GM18502 (cell line): ENCODE measurements around the gene PIP5K1B.
A peak's percentile ranks its signal among the peaks of the same experiment; 100 is the strongest.

Experiments used
- ATAC-seq: cut with Tn5 transposase; IDR thresholded peaks from one replicate; pipeline ENCODE4 v1.9.1; 2021; ENCODE audit warnings: mild to moderate bottlenecking; ENCODE audit not compliant: unreplicated experiment, poor library complexity

The PIP5K1B gene

DNA sequence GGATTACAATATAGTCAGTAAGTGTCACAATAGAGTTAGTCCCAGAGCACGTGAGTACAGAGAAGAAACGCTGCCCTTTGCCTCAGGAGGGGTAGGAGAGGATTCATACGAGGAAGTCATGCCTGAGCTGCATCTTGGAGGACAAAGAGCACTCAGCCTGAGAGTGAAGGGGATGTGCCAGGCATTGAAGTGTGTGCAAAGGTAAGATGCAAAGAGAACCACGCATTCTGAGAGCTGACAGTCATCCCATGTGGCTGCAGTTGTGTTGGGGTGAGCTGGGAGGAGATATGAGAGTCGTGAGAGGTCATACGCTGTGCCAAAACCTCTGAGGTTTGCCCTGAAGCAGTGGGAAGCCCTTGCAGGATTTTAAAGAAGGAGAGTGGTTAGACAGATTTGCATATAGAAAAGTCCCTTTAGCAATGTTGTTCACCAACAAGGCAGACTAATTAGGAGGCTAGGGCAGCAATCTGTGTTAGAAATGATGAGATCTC is 97.5 kb downstream of the PIP5K1B start:
- ATAC-seq, result peak; percentile 98

- no peak for ATAC-seq
These were observed 100.2 kb downstream of the PIP5K1B start for GRCh38 chr9:68804911-68805889.

DNA sequence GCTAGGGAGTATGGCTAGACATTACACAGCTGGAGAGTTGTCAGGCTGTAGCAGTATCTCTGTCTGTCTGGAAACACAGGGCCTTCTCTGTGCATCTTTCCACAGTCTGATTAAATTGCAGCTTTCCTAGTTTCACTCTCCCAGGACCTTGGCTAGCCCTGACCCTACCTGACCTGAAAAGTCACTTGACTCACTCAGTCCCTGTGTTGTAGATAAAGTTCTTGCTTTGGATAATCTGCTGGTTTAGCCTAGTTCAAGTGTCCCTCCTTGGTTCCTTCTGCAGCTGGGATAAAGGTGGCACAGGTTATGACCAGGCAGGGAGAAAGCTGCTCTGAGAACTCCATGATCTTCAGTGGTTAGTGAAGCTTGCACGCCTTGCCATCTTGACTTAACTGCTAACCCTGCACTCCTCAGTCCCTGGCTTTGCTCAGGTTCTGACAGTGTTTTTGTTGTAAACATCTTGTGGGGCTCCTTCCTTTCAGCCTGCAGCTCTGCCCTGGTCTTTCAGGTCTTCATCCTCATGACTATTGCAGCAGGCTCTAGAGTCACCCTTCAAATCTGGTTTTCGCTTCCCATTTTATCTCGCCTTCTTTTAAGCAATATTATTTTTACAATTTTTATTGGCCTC is 101.0 kb downstream of the PIP5K1B start:
- ATAC-seq, result no peak

GRCh38 chr9:68808338-68808890 is 103.4 kb downstream of the PIP5K1B start:
- ATAC-seq, result no peak

DNA sequence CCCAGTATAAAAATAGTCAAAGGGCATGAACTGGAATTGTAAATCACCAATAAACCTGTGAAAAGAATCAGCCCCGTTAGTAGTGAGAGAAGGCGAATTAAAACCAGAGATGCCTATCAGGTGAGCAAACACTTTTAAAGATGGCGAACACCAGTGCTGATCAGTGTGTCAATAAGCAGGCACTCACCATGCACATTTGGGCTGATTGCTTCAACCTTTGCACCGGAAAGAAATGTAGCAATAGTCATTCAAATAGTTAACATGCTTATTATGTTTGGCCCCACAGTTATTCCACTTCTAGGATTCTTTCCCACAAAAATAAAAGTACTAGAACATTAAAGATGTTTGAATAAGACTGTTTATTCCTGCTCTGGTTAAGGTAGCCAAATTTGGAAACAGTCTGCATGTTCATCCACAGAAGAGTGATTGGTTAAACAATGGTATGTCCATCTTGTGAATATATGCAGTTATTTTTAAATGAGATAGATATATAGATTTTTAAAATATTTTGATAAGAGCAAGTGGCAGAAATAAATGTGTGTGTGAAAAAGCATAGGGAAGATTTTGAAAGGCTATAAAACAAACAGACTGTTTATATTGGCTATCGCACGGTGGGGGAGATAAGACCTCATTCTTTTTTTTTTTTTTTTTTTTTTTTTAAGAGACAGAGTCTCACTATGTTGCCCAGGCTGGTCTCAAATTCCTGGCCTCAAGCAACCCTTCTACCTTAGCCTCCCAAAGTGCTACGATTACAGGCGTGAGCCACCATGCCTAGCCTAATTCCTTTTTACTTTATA is 112.2 kb downstream of the PIP5K1B start:
- ATAC-seq, result no peak

DNA sequence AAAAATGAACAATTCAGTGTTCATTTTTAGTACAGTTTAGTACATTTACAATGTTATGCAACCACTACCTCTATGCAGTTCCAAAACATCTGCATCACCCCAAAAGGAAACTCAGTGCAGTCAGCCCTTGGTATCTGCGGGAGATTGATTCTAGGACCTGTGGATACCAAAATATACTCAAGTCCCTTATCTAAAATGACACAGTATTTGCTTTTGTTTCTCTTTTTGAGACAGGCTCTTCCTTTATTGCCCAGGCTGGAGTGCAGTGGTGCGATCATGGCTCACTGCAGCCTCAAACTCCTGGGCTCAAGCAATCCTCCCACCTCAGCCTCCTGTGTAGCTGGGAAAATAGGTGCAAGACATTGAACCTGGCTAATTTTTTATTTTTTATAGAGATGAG is 114.0 kb downstream of the PIP5K1B start:
- ATAC-seq, result no peak

DNA sequence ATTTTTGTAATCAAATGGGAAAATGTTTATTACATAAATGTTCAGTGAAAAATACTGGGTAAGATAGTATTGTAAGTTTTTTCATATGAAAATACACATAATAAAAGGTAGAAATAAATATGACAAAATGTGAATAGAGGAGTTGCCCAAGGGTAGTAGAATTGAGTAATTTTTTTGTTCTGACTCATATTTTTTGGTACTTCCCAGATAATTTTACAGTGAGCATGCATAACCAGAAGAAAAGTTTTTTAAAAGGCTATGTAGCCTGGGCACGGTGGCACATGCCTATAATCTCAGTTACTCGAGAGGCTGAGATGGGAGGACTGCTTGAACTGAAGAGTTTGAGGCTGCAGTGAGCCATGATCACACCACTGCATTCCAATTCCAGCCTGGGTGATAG is 116.9 kb downstream of the PIP5K1B start:
- no peak for ATAC-seq

DNA sequence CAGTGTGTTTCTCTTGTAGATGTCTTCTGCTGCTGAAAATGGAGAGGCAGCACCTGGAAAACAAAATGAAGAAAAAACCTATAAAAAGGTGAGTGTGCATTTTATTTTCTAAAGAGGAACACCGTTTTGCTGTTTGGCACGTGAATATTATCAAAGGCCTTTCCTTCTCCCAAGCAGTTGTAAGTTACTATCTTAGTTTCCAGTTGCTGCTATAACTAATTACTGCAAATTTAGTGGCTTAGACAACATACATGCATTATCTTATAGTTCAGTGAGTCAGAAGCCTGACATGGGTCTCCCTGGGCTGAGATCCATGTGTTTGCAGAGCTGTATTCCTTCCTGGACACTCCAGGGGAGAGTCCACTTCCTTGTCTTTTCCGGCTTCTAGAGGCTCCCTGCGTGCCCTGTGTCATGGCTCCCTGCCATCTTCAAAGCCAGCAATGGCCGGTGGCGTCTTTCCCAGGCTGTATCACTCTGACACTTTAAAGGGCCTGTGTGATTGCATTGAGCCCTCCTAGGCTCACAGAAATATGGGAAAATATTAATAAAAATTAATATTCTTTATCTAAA is 117.6 kb downstream of the PIP5K1B start:
- ATAC-seq, result no peak

DNA sequence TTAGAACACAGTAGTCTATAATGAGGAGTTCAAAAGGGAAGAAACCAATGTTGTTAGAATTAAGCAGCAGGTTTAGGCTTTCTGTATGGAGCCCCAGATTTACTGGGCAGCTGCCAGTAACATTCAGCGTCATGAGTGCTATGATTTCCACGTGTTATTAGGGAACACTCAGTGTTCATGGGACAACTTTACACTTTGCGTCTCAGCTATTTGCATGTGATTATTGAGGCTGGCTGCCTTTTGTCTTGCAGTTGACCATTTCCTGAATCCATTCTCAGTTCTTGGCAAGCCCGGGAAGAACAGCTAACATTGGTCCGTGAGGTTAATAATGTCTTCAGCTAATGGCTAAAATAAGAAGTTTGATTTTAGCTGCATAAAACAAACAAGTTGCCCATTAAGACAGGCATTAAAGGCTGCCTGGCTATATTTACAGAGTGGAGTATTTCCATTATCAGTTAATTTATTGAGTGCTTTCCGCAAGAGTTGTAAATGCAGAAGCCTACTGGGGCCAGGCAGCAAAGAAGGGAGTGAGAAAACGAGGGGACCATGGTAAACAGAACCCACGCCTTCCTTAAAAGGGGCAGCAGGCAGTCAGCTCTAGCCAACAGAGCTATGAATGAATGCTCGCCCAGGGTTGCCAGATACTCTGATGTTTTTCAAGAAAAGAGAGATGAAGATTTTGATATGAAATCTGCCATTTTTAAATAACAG is 120.9 kb downstream of the PIP5K1B start:
- no peak for ATAC-seq

GRCh38 chr9:68827837-68828744 is 123.1 kb downstream of the PIP5K1B start:
- no peak for ATAC-seq

GRCh38 chr9:68832101-68832500 is 127.1 kb downstream of the PIP5K1B start:
- ATAC-seq, result no peak

DNA sequence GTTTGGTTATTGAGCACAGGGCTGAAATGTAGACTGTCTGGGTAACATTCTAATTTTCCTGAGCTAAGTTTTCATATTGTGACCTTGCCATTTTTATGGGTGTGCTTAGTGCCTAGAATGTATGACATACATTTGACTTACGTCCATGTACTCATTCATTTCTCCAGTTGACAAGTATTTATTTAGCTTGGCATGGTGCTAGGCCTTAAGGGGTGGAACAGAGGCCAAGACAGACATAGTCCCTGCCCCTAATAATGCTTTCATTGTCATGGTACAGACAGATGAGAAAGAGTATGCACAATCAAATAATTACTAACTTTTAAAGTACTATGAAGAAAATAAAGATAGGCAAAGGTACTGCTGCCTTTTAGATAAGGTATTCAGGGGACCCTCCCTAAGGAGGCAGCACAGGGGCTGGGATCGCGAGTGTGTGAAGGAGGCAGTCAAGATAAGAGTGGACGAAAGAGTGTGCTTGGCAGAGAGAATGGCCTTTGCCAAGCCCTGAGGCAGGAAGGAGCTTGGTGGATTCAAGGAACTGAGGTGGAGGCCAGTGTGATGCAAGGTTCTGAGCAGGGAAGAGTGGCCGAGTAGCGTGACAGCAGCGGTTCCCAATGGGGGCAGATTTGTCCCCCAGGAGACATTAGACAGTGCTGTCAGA is 128.0 kb downstream of the PIP5K1B start:
- ATAC-seq, result no peak

- ATAC-seq, result no peak
These were observed 130.0 kb downstream of the PIP5K1B start for GRCh38 chr9:68834931-68835520.

- no peak for ATAC-seq
These were observed 131.7 kb downstream of the PIP5K1B start for GRCh38 chr9:68836788-68837187.

- ATAC-seq, result no peak
These were observed 133.2 kb downstream of the PIP5K1B start for GRCh38 chr9:68838245-68838644.

- no peak for ATAC-seq
These were observed 136.4 kb downstream of the PIP5K1B start for GRCh38 chr9:68841276-68842052.

GRCh38 chr9:68842568-68842967 is 137.5 kb downstream of the PIP5K1B start:
- ATAC-seq, result no peak
